ENCODE measurements around the gene PRKACB. TPM values are rescaled to one million over a fixed set of nuclear protein-coding genes. Genes with fewer than 3 reads are reported as not detected.

PRKACB gene
- total and polyA plus RNA-seq, 2 experiments from 2014 or later: 14.6 to 28.0 TPM

GRCh38 chr1:84166797-84167196 lies 22.7 kb downstream of the PRKACB start (continued):
- TF ChIP-seq, protein P1, sequence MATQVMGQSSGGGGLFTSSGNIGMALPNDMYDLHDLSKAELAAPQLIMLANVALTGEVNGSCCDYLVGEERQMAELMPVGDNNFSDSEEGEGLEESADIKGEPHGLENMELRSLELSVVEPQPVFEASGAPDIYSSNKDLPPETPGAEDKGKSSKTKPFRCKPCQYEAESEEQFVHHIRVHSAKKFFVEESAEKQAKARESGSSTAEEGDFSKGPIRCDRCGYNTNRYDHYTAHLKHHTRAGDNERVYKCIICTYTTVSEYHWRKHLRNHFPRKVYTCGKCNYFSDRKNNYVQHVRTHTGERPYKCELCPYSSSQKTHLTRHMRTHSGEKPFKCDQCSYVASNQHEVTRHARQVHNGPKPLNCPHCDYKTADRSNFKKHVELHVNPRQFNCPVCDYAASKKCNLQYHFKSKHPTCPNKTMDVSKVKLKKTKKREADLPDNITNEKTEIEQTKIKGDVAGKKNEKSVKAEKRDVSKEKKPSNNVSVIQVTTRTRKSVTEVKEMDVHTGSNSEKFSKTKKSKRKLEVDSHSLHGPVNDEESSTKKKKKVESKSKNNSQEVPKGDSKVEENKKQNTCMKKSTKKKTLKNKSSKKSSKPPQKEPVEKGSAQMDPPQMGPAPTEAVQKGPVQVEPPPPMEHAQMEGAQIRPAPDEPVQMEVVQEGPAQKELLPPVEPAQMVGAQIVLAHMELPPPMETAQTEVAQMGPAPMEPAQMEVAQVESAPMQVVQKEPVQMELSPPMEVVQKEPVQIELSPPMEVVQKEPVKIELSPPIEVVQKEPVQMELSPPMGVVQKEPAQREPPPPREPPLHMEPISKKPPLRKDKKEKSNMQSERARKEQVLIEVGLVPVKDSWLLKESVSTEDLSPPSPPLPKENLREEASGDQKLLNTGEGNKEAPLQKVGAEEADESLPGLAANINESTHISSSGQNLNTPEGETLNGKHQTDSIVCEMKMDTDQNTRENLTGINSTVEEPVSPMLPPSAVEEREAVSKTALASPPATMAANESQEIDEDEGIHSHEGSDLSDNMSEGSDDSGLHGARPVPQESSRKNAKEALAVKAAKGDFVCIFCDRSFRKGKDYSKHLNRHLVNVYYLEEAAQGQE (IDR thresholded peaks at IDR 0.05; ENCODE audit: unreplicated experiment): no peak
- TF ChIP-seq EZH2 (IDR thresholded peaks at IDR 0.05; ENCODE audit: low read depth, unreplicated experiment): no peak
- TF ChIP-seq ZNF331 (CRISPR knock-in tag; IDR thresholded peaks at IDR 0.05; ENCODE audit: low read depth): no peak
- TF ChIP-seq CTCF (conservative IDR thresholded peaks at IDR 0.05; ENCODE audit: low read depth in 2 of 2): no peak
- no peak for TF ChIP-seq ETS1 (IDR thresholded peaks at IDR 0.05)
- no peak for TF ChIP-seq POLR2AphosphoS5 (IDR thresholded peaks at IDR 0.05; ENCODE audit: low read depth)
- no peak for TF ChIP-seq STAT1 (IDR thresholded peaks at IDR 0.05; ENCODE audit: unreplicated experiment)
- no peak for TF ChIP-seq EZH2phosphoT487 (IDR thresholded peaks at IDR 0.05; ENCODE audit: unreplicated experiment)
- no peak for TF ChIP-seq ZNF114 (CRISPR knock-in tag; IDR thresholded peaks at IDR 0.05)
- no peak for TF ChIP-seq JUNB (IDR thresholded peaks at IDR 0.05; ENCODE audit: unreplicated experiment)
- TF ChIP-seq NANOG (IDR thresholded peaks at IDR 0.05; ENCODE audit: borderline replicate concordance): no peak
- no peak for TF ChIP-seq CREB1 (CRISPR knock-in tag; IDR thresholded peaks at IDR 0.05; ENCODE audit: low read depth)

DNA sequence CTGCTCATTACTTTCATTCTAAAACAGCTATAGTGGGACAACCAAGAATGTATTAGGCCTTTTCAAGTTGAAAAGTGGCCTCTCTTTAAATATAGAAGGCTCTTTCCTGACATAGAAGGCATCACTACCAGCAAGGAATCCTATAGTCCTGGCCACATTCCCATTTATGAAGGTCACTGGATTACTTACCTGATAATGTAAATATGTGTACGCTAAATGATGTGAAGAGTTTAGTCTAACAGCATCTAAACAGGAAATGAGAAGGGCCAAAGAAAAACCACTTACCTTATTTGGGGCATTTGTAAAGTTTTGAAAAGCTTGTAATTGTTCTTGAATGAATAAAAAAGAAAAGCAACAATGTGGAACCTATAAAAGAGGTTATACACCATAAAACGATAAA lies 24.7 kb downstream of the PRKACB start:
- H3K27ac Mint-ChIP-seq: no peak overlapping the region
- Histone ChIP-seq H3F3A (replicated peaks; ENCODE audit: low read depth) (no peaks in the 10 kb centered on the region), H3K4me2 (no peak overlapping the region), H3K79me2 (replicated peaks; ENCODE audit: insufficient read depth) (no peaks in the 10 kb centered on the region), H3K9me2 (ENCODE audit: insufficient read depth) (no peaks in the 10 kb centered on the region), H4K20me1 (replicated peaks; ENCODE audit: insufficient read depth) (no peaks in the 10 kb centered on the region; the same call in 1 of the 2 replicates), H3K27ac (ENCODE audit: low read depth) (no peak overlapping the region), H3K27me3 (ENCODE audit: insufficient read depth) (no peaks in the 10 kb centered on the region), H3K36me3 (ENCODE audit: insufficient read depth) (no peaks in the 10 kb centered on the region), H2AFZ (no peak overlapping the region), H3K4me1 (ENCODE audit: insufficient read depth) (peaks cover 5% of the 10 kb centered on the region; the same call in 1 of the 2 replicates), H3K4me3 (no peak overlapping the region)
- peaks cover 7% of the 10 kb centered on the region; the same call in 2 of the 3 replicates for H3K4me1 Mint-ChIP-seq
- H3K9me3 Mint-ChIP-seq: no peaks in the 10 kb centered on the region
- DNase-seq (ENCODE audit: low spot score): no peak
- no peak for ATAC-seq
- H3K36me3 Mint-ChIP-seq (ENCODE audit: low read depth): no peaks in the 10 kb centered on the region
- no peaks in the 10 kb centered on the region for H3K27me3 Mint-ChIP-seq (ENCODE audit: insufficient read depth, low read depth, poor library complexity)
- no peak overlapping the region for H3K4me3 Mint-ChIP-seq
- TF ChIP-seq POLR2AphosphoS5 (IDR thresholded peaks at IDR 0.05; ENCODE audit: low read depth): no peak
- TF ChIP-seq ETS1 (IDR thresholded peaks at IDR 0.05): no peak
- TF ChIP-seq JUNB (IDR thresholded peaks at IDR 0.05; ENCODE audit: unreplicated experiment): no peak
- no peak for TF ChIP-seq CTCF (conservative IDR thresholded peaks at IDR 0.05; ENCODE audit: low read depth in 2 of 2)
- no peak for TF ChIP-seq EZH2 (IDR thresholded peaks at IDR 0.05; ENCODE audit: low read depth, unreplicated experiment)
- TF ChIP-seq, protein P1 (IDR thresholded peaks at IDR 0.05; ENCODE audit: unreplicated experiment): no peak

All from GM23338 (cell line).